HEK293 (cell line): ENCODE data around the gene BCAS3.

Experiments used
- CTCF ChIA-PET: fragments of 350-600 bp; formaldehyde crosslinking; extraction: SDS; loops from one replicate; lab custom pipeline; 2021; ENCODE audit warnings: antibody characterized with exemption; lab: Yijun Ruan, JAX
- POLR2A ChIA-PET: fragments of 300-600 bp; formaldehyde crosslinking; extraction: SDS; loops from one replicate; lab custom pipeline; 2020; ENCODE audit warnings: antibody characterized with exemption, inconsistent platforms; lab: Yijun Ruan, JAX
- H3K27ac ChIP-seq: fragments of 200-500 bp; sonication (Bioruptor generic); 2 replicates; pipeline ENCODE4 v1.5.1; 2014; ENCODE audit warnings: low read depth, low read length, control low read depth, inconsistent platforms; ENCODE audit errors: extremely low read depth
- H3K36me3 ChIP-seq, 2 experiments: fragments of 200-500 bp in 1 of 2; sonication (Bioruptor generic) in 1 of 2; 1 replicate in 1 of 2; 2 replicates in 1 of 2; pipeline ENCODE4 v1.5.1; 2014 to 2017; ENCODE audit warnings: inconsistent platforms in 2 of 2, low read length in 2 of 2; ENCODE audit not compliant: control insufficient read depth in 2 of 2, insufficient read depth in 1 of 2
- H3K4me1 ChIP-seq: fragments of 200-500 bp; sonication (Bioruptor generic); 2 replicates; pipeline ENCODE4 v1.5.1; 2014; ENCODE audit warnings: mild to moderate bottlenecking, low read length, inconsistent platforms; ENCODE audit not compliant: control insufficient read depth, insufficient read depth
- H3K4me3 ChIP-seq: 2 replicates; pipeline ENCODE4 v1.5.1; 2011; ENCODE audit warnings: low read depth, mild to moderate bottlenecking, control low read depth, low read length, moderate library complexity
- H3K9me3 ChIP-seq: fragments of 200-500 bp; sonication (Bioruptor generic); 2 replicates; pipeline ENCODE4 v1.5.1; 2014; ENCODE audit warnings: low read depth, low read length, inconsistent platforms; ENCODE audit not compliant: control insufficient read depth, insufficient read depth
- GFI1B ChIP-seq: fragments of 450-650 bp; formaldehyde crosslinking; IDR thresholded peaks from 2 replicates; pipeline ENCODE4 v1.5.1; 2016; ENCODE audit warnings: missing biosample characterization, missing genetic modification characterization
- GLIS1 ChIP-seq: fragments of 450-650 bp; formaldehyde crosslinking; IDR thresholded peaks from 2 replicates; pipeline ENCODE4 v1.5.1; 2016; ENCODE audit warnings: missing biosample characterization, missing genetic modification characterization
- HOXC10 ChIP-seq: sonication (generic); formaldehyde crosslinking; IDR thresholded peaks from 2 replicates; pipeline ENCODE4 v1.8.1; 2023; ENCODE audit warnings: mild to moderate bottlenecking, missing genetic modification reagents
- KLF16 ChIP-seq: fragments of 450-650 bp; formaldehyde crosslinking; IDR thresholded peaks from 2 replicates; pipeline ENCODE4 v1.5.1; 2017; ENCODE audit warnings: missing biosample characterization, missing genetic modification characterization
- MEIS1 ChIP-seq: sonication (generic); formaldehyde crosslinking; IDR thresholded peaks from 2 replicates; pipeline ENCODE4 v1.8.1; 2022; ENCODE audit warnings: missing genetic modification reagents, mild to moderate bottlenecking, borderline replicate concordance
- OSR2 ChIP-seq: fragments of 450-650 bp; formaldehyde crosslinking; IDR thresholded peaks from 2 replicates; pipeline ENCODE4 v1.5.1; 2016; ENCODE audit warnings: missing biosample characterization, missing genetic modification characterization
- OVOL3 ChIP-seq: fragments of 450-650 bp; formaldehyde crosslinking; IDR thresholded peaks from 2 replicates; pipeline ENCODE4 v1.5.1; 2016; ENCODE audit warnings: missing biosample characterization, missing genetic modification characterization
- SCRT2 ChIP-seq: fragments of 450-650 bp; formaldehyde crosslinking; IDR thresholded peaks from 2 replicates; pipeline ENCODE4 v1.5.1; 2016; ENCODE audit warnings: missing biosample characterization, missing genetic modification characterization
- SP3 ChIP-seq: fragments of 450-650 bp; formaldehyde crosslinking; IDR thresholded peaks from 2 replicates; pipeline ENCODE4 v1.5.1; 2016; ENCODE audit warnings: missing biosample characterization, missing genetic modification characterization
- TCF7L2 ChIP-seq: IDR thresholded peaks from 2 replicates; pipeline ENCODE4 v1.6.1; 2011; ENCODE audit warnings: low read depth, mild to moderate bottlenecking, inconsistent platforms, low read length, moderate library complexity, borderline replicate concordance
- ZEB2 ChIP-seq: fragments of 450-650 bp; formaldehyde crosslinking; IDR thresholded peaks from 2 replicates; pipeline ENCODE4 v1.5.1; 2016; ENCODE audit warnings: missing biosample characterization, missing genetic modification characterization
- ZNF112 ChIP-seq: fragments of 450-650 bp; formaldehyde crosslinking; IDR thresholded peaks from 2 replicates; pipeline ENCODE4 v1.5.0; 2017; ENCODE audit warnings: missing biosample characterization, missing genetic modification characterization
- ZNF138 ChIP-seq: fragments of 450-650 bp; formaldehyde crosslinking; IDR thresholded peaks from 2 replicates; pipeline ENCODE4 v1.5.1; 2016; ENCODE audit warnings: missing biosample characterization, missing genetic modification characterization, borderline replicate concordance
- ZNF16 ChIP-seq: fragments of 450-650 bp; formaldehyde crosslinking; IDR thresholded peaks from 2 replicates; pipeline ENCODE4 v1.5.1; 2016; ENCODE audit warnings: low read depth, missing biosample characterization, missing genetic modification characterization
- ZNF184 ChIP-seq: fragments of 450-650 bp; IDR thresholded peaks from 2 replicates; pipeline ENCODE4 v1.5.1; 2018; ENCODE audit warnings: missing biosample characterization, mild to moderate bottlenecking, missing genetic modification characterization
- ZNF2 ChIP-seq: fragments of 450-650 bp; formaldehyde crosslinking; IDR thresholded peaks from 2 replicates; pipeline ENCODE4 v1.5.1; 2016; ENCODE audit warnings: missing biosample characterization, missing genetic modification characterization
- ZNF211 ChIP-seq: fragments of 450-650 bp; formaldehyde crosslinking; IDR thresholded peaks from 2 replicates; pipeline ENCODE4 v1.5.1; 2016; ENCODE audit warnings: low read depth, missing biosample characterization, missing genetic modification characterization
- ZNF292 ChIP-seq: fragments of 450-650 bp; formaldehyde crosslinking; IDR thresholded peaks from 2 replicates; pipeline ENCODE4 v1.5.1; 2016; ENCODE audit warnings: low read depth, missing biosample characterization, missing genetic modification characterization, borderline replicate concordance
- ZNF394 ChIP-seq: fragments of 450-650 bp; formaldehyde crosslinking; IDR thresholded peaks from 2 replicates; pipeline ENCODE4 v1.5.1; 2016; ENCODE audit warnings: missing biosample characterization, missing genetic modification characterization, mild to moderate bottlenecking, moderate library complexity, borderline replicate concordance
- ZNF48 ChIP-seq: fragments of 450-650 bp; formaldehyde crosslinking; IDR thresholded peaks from 2 replicates; pipeline ENCODE4 v1.5.1; 2016; ENCODE audit warnings: missing biosample characterization, missing genetic modification characterization
- ZNF768 ChIP-seq: fragments of 450-650 bp; formaldehyde crosslinking; IDR thresholded peaks from 2 replicates; pipeline ENCODE4 v1.5.1; 2018; ENCODE audit warnings: missing biosample characterization, mild to moderate bottlenecking, missing genetic modification characterization
- ZNF791 ChIP-seq: fragments of 450-650 bp; formaldehyde crosslinking; IDR thresholded peaks from 2 replicates; pipeline ENCODE4 v1.5.1; 2016; ENCODE audit warnings: missing biosample characterization, missing genetic modification characterization
- TF ChIP-seq, protein P1 (sequence below): fragments of 450-650 bp; formaldehyde crosslinking; IDR thresholded peaks from 2 replicates; pipeline ENCODE4 v1.5.1; 2016; ENCODE audit warnings: missing biosample characterization, missing genetic modification characterization
- TF ChIP-seq, protein P2 (sequence below): fragments of 450-650 bp; formaldehyde crosslinking; IDR thresholded peaks from 2 replicates; pipeline ENCODE4 v1.5.1; 2016; ENCODE audit warnings: missing biosample characterization, missing genetic modification characterization
- TF ChIP-seq, protein P3 (sequence below): fragments of 450-650 bp; formaldehyde crosslinking; IDR thresholded peaks from 2 replicates; pipeline ENCODE4 v1.5.1; 2016; ENCODE audit warnings: missing biosample characterization, missing genetic modification characterization
- TF ChIP-seq, protein P4 (sequence below): IDR thresholded peaks from 2 replicates; pipeline ENCODE4 v1.6.1; 2011; ENCODE audit warnings: mild to moderate bottlenecking, low read depth, low read length, borderline replicate concordance

BCAS3 gene

DNA sequence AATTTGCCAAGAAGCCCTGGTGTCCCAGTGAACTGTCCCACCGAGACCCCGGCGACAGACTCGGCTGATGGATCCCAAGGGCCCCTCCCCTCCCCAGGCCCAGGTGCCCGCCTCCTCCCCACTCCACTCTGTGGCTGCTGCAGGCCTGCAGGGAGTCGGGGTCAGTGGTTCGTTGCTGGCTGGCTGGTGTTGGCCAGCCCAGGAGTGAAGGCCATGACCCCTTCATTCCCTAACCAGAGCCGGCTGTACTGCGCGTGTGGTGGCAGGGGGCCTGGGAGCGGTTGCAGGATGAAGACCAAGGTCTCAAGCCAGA, 712.8 kb downstream of the BCAS3 start (continued):
- TF ChIP-seq, protein P1, sequence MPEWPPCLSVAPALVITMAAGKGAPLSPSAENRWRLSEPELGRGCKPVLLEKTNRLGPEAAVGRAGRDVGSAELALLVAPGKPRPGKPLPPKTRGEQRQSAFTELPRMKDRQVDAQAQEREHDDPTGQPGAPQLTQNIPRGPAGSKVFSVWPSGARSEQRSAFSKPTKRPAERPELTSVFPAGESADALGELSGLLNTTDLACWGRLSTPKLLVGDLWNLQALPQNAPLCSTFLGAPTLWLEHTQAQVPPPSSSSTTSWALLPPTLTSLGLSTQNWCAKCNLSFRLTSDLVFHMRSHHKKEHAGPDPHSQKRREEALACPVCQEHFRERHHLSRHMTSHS: no peak
- no peak for TF ChIP-seq ZNF48 (tag by site-specific recombination)

DNA sequence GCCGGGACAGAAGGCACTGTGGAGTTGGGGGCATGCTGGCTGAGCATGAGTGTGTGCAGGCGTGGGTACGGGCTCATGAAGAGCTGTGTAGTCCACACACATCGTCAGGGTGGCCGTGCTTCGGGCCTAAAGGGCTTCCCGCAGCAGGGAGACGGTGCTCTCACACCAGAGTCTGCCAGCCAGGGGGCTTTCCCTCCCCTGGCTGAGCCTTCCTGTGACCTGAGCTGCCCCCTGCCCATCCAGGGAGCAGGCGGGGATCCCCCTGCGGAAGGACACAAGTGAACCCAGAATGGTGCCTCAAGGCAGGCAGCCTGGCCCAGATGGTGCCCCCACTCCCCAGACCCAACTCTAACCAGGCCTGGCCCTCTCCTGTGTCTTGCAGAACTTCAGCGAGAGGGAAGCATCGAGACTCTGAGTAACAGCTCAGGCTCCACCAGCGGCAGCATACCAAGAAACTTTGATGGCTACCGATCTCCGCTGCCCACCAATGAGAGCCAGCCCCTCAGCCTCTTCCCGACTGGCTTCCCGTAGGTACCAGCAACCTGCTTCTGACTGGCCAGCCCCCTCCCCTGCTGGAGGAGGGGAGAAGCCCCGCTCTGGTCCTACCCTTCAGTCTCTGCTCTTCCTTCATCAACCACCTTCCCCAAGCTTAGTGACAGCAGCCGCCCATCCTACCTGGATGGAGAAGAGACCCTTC, 714.1 kb downstream of the BCAS3 start:
- no peak for TF ChIP-seq TCF7L2
- Histone ChIP-seq H3K4me3 (no peak overlapping the region), H3K9me3 (no peaks in the 10 kb centered on the region), H3K4me1 (peaks cover 3% of the 10 kb centered on the region), H3K36me3 (peaks cover 0 to 7% of the 10 kb centered on the region in 2 experiments; a peak in 1 of 3 replicates), H3K27ac (no peak overlapping the region)
- ChIA-PET CTCF (interaction anchor here (0.5 to 1.0 kb wide), 4 partner anchors 15 to 362 kb away, joined by 3 to 5 read pairs (median 3); no protein-coding TSS in a partner anchor), POLR2A (no interaction called here)

DNA sequence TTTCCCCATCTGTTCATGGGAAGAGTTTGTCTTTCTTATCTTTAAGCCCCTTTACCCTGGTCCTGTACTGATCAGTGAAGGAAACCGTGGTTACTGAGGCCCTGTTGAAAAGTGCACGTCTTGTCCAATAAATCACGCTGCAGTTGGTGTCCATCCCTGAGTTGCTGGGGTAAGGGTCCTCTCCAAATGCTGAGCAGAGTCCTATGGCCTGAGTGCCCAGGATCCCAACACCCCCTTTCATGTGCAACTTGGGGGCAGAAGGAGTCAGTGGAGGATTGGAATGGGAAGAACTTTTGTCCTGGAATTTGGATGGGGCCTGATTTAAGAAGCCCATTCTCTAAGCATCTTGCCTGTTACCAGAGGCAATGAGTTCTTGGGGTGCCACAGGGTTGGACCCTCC, 715.0 kb downstream of the BCAS3 start:
- H3K4me1 ChIP-seq: peaks cover 3% of the 10 kb centered on the region
- ChIA-PET CTCF (interaction anchor here (1.2 kb wide), 1 partner anchor 672 kb away, joined by 3 read pairs; no protein-coding TSS in a partner anchor), POLR2A (no interaction called here)
- H3K36me3 ChIP-seq: peaks cover 0 to 7% of the 10 kb centered on the region in 2 experiments; a peak in 1 of 3 replicates
- H3K9me3 ChIP-seq: no peaks in the 10 kb centered on the region
- H3K27ac ChIP-seq: no peak overlapping the region
- TF ChIP-seq, protein P2, sequence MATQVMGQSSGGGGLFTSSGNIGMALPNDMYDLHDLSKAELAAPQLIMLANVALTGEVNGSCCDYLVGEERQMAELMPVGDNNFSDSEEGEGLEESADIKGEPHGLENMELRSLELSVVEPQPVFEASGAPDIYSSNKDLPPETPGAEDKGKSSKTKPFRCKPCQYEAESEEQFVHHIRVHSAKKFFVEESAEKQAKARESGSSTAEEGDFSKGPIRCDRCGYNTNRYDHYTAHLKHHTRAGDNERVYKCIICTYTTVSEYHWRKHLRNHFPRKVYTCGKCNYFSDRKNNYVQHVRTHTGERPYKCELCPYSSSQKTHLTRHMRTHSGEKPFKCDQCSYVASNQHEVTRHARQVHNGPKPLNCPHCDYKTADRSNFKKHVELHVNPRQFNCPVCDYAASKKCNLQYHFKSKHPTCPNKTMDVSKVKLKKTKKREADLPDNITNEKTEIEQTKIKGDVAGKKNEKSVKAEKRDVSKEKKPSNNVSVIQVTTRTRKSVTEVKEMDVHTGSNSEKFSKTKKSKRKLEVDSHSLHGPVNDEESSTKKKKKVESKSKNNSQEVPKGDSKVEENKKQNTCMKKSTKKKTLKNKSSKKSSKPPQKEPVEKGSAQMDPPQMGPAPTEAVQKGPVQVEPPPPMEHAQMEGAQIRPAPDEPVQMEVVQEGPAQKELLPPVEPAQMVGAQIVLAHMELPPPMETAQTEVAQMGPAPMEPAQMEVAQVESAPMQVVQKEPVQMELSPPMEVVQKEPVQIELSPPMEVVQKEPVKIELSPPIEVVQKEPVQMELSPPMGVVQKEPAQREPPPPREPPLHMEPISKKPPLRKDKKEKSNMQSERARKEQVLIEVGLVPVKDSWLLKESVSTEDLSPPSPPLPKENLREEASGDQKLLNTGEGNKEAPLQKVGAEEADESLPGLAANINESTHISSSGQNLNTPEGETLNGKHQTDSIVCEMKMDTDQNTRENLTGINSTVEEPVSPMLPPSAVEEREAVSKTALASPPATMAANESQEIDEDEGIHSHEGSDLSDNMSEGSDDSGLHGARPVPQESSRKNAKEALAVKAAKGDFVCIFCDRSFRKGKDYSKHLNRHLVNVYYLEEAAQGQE: no peak
- no peak for TF ChIP-seq GLIS1 (tag by site-specific recombination)
- no peak for TF ChIP-seq ZNF791 (tag by site-specific recombination)
- no peak for TF ChIP-seq ZNF16 (tag by site-specific recombination)
- no peak for TF ChIP-seq ZNF292 (tag by site-specific recombination)
- no peak for TF ChIP-seq ZNF211 (tag by site-specific recombination)
- no peak for TF ChIP-seq KLF16 (tag by site-specific recombination)
- TF ChIP-seq, protein P3, sequence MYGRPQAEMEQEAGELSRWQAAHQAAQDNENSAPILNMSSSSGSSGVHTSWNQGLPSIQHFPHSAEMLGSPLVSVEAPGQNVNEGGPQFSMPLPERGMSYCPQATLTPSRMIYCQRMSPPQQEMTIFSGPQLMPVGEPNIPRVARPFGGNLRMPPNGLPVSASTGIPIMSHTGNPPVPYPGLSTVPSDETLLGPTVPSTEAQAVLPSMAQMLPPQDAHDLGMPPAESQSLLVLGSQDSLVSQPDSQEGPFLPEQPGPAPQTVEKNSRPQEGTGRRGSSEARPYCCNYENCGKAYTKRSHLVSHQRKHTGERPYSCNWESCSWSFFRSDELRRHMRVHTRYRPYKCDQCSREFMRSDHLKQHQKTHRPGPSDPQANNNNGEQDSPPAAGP: no peak
- no peak for TF ChIP-seq ZNF138
- TF ChIP-seq MEIS1 (CRISPR knock-in tag): no peak
- no peak for TF ChIP-seq ZNF112 (tag by site-specific recombination)
- no peak for TF ChIP-seq ZNF768 (tag by site-specific recombination)
- TF ChIP-seq, all 188 proteins: peak for 0
- H3K4me3 ChIP-seq: no peak overlapping the region

DNA sequence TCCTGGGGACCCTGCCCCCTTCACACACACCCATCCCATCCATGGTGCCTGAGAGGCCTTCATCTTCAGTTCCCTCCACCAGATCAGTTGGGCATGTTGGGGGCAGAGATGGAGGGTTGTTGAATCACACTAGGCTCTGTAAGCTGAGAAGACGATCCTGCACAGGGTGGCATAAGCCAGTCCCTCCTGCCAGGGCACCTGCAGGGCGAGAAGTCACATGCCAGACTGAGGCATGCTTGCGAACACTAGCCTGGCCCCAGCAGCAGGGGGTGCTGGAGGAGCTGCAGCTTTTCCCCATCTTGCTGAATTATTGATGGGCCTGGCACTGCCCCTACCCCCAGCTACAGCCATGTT, 715.9 kb downstream of the BCAS3 start:
- peak overlapping the region; percentile 38; the same call in 1 of the 2 replicates for H3K27ac ChIP-seq
- CTCF ChIA-PET: interaction anchor here (0.6 to 2.2 kb wide), 5 partner anchors 8 to 673 kb away, joined by 3 to 9 read pairs (median 3); no protein-coding TSS in a partner anchor
- peaks cover 0 to 7% of the 10 kb centered on the region in 2 experiments; a peak in 1 of 3 replicates for H3K36me3 ChIP-seq
- POLR2A ChIA-PET: no interaction called here
- peaks cover 3% of the 10 kb centered on the region for H3K4me1 ChIP-seq
- H3K4me3 ChIP-seq: no peak overlapping the region
- no peaks in the 10 kb centered on the region for H3K9me3 ChIP-seq
- TF ChIP-seq ZNF2 (tag by site-specific recombination): no peak
- TF ChIP-seq SCRT2 (tag by site-specific recombination): no peak
- no peak for TF ChIP-seq ZEB2
- TF ChIP-seq OSR2: no peak
- no peak for TF ChIP-seq HOXC10 (CRISPR knock-in tag)
- no peak for TF ChIP-seq ZNF184 (tag by site-specific recombination)
- no peak for TF ChIP-seq OVOL3 (tag by site-specific recombination)
- TF ChIP-seq, protein P4, sequence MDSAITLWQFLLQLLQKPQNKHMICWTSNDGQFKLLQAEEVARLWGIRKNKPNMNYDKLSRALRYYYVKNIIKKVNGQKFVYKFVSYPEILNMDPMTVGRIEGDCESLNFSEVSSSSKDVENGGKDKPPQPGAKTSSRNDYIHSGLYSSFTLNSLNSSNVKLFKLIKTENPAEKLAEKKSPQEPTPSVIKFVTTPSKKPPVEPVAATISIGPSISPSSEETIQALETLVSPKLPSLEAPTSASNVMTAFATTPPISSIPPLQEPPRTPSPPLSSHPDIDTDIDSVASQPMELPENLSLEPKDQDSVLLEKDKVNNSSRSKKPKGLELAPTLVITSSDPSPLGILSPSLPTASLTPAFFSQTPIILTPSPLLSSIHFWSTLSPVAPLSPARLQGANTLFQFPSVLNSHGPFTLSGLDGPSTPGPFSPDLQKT: no peak
- no peak for TF ChIP-seq GFI1B (tag by site-specific recombination)
- TF ChIP-seq SP3 (tag by site-specific recombination): no peak
- TF ChIP-seq ZNF394 (tag by site-specific recombination): no peak
